Limb (tissue), 2 donors: ENCODE results near the gene BRD8.

ENCODE experiments used
- DNase-seq, 2 donors: peaks; one replicate each; pipeline ENCODE4 v3.0.0-alpha.2; 2016; ENCODE audit errors: extremely low spot score in 2 of 2

The BRD8 gene

GRCh38 chr5:138102454-138103318, 75.7 kb downstream of the BRD8 start:
- no peak for DNase-seq

- DNase-seq: no peak
These were observed 81.2 kb downstream of the BRD8 start for GRCh38 chr5:138096997-138097828.

GRCh38 chr5:138096363-138096762, 82.1 kb downstream of the BRD8 start:
- DNase-seq: no peak

- no peak for DNase-seq
These were observed 83.1 kb downstream of the BRD8 start for GRCh38 chr5:138095100-138095907.

- no peak for DNase-seq
These were observed 85.4 kb downstream of the BRD8 start for GRCh38 chr5:138093036-138093435.

GRCh38 chr5:138092301-138092700, 86.1 kb downstream of the BRD8 start:
- no peak for DNase-seq

GRCh38 chr5:138091685-138092084, 86.7 kb downstream of the BRD8 start:
- DNase-seq: no peak
